Right forelimb (tissue), 1 donor: ENCODE data around the gene NDUFB10.
A peak's percentile ranks its signal among the peaks of the same experiment; 100 is the strongest.
"Not testable (repeated sequence)": the region's sequence is repeated elsewhere in the genome, so short reads cannot be mapped to it uniquely, and the experiment has no call there.

Experiments used
- DNase-seq: peaks from one replicate; pipeline ENCODE4 v3.0.0-alpha.2; 2018

The NDUFB10 gene

DNA sequence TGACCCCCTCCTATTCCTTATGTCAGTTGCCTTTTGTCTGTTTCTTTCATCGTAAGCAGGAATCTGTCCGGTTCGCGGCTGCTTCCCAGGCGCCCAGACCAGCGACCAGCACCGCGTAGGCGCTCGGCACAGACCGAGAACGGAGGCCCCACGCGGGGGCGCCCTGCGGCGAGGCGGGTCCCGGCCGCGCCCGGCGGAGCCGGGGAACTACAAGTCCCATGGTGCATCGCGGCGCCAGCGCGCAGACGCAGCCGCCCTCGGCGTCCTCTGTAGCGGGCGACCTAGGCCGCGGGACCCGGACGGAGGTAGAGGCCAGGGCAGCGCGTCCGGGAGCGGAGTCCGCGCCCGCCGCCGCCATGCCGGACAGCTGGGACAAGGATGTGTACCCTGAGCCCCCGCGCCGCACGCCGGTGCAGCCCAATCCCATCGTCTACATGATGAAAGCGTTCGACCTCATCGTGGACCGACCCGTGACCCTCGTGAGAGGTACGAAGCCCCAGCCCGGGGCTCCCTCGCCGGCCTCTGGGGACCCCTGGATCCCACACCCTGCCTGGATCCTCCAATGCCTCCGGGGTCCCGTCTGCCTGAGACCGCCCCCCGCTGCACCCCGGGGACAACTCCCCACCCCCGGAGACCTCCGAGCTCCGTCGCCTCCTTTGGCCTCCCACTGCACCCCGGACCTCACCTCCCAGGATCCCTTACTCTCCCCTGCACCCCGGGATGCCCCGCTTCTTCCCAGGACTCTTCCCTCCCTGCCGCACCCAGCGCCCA is at the start of gene NDUFB10:
NDUFB10 (plus strand) TSS at position 270 of the 771 bp plus-strand sequence; CDS start at position 357, 87 bp downstream.
- DNase-seq, result peak; percentile 93

- no peak for DNase-seq
Observed at GRCh38 chr16:1909561-1910231, 49.6 kb upstream of the NDUFB10 start.

- DNase-seq, result peak; percentile 37
Observed at GRCh38 chr16:1911467-1912214, 47.7 kb upstream of the NDUFB10 start.

DNA sequence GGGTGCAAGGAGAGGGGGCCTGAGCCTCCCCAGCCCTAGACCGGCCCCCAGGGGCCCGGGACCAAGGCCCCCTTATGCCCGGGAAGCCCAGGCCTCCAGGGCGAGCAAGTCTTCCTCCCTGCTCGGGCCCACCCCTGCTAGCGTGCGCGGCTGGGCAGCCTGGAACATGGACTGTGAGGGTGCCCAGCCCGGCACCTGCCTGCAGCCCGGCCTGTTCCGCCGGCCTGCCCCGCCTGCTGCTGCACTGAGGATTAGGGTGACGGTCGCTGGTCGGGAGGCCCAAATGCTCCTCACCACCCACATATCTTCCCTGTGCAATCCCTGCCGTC is 47.2 kb upstream of the NDUFB10 start:
- no peak for DNase-seq

DNA sequence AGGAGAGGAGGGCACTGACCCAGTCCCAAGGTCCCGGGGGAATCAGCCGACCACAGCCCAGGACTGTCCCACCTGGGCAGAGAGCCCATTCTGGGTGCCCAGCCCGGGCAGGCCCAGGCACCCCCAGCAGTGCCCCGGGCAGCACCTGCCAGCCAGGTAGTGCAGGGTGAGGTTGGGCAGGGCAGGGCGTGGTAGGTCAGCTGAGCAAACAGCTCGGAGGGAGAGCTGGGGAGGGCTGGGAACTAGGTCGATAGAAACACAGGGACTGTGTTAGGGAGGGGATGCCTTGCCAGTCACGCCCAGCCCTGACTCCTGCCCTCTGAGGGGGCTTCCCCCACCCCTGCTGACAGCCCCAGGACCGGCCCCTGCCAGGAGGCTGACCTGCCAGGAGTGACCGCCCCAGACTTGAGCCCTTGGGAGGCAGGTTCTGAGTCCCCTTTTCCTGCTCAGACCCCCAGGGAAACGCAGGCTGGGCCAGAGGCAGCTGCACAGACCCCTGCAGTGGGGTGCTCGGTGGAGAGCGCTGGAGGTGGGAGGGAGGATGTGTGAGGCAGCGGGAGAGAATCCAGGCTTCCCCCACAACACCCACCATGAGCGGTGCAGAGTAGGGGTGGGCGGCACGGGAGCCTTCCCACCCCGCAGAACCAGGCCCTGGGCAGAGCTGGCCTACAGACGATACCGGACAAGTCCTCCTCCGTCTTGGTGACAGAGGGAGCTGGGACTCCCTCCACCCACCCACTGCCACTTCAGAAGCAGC is 45.8 kb upstream of the NDUFB10 start:
- DNase-seq, result no peak

GRCh38 chr16:1914084-1914608 is 45.2 kb upstream of the NDUFB10 start:
- no peak for DNase-seq

- DNase-seq, result no peak
Observed at GRCh38 chr16:1914988-1915387, 44.4 kb upstream of the NDUFB10 start.

GRCh38 chr16:1915732-1916639 is 43.4 kb upstream of the NDUFB10 start:
- no peak for DNase-seq

DNA sequence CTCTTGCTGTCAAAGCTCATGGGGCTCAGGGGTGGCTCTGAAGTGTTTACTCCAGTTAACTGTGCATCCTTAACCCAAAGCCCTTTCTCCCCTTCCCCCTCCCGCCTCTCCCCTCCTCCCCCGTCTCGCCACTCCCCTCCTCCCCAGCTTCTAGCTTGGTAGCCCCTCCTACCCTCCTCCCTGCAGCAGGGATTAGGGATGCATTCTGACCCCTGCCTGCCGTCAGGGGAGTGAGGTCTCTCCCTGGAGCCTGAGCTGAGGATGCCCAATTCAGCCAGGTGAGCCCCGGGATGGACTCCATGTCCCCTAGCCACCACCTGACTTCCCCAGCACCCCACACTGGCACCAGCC is 42.7 kb upstream of the NDUFB10 start:
- no peak for DNase-seq

DNA sequence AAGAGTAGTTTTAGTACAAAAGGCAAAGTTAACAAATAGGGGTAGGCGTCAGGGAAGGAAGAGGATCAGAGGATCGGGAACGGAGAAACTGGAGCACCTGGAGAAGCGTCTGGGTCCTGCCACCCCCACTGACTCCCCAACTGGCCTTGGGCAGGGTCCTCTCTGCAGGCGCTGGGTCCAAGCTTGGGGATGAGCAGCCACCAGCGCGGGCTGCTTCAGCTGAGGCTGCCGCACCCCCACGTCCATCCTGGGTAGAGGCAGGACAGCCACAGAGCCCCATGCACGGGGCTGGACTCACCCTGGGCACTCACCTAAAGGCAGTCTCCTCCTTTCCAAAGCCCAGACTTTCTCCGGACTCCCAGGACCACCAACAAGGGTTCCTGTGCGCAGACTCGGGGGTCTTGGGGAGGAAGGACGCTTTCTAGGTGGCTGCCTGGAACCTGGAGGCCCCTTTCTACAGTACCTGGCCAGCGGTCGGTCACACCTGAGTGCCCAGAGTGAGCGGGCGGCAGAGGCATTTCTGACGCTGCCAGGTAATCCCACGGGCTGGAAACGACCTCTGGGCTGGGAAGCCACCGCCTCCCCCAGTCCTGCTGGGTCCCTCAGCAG is 42.2 kb upstream of the NDUFB10 start:
- no peak for DNase-seq

- no peak for DNase-seq
Observed at GRCh38 chr16:1917665-1918350, 41.5 kb upstream of the NDUFB10 start.

GRCh38 chr16:1918351-1919326 is 40.7 kb upstream of the NDUFB10 start, which contains the start of gene HS3ST6:
Gene HS3ST6 (minus strand): TSS chr16:1918415. CDS start chr16:1918323, 92 bp downstream.
- no peak for DNase-seq

- DNase-seq, result no peak
Observed at GRCh38 chr16:1919327-1919998, 39.9 kb upstream of the NDUFB10 start.

- DNase-seq, result not testable (repeated sequence)
Observed at GRCh38 chr16:1920122-1920521, 39.2 kb upstream of the NDUFB10 start.

GRCh38 chr16:1920727-1921171 is 38.6 kb upstream of the NDUFB10 start:
- DNase-seq, result no peak

DNA sequence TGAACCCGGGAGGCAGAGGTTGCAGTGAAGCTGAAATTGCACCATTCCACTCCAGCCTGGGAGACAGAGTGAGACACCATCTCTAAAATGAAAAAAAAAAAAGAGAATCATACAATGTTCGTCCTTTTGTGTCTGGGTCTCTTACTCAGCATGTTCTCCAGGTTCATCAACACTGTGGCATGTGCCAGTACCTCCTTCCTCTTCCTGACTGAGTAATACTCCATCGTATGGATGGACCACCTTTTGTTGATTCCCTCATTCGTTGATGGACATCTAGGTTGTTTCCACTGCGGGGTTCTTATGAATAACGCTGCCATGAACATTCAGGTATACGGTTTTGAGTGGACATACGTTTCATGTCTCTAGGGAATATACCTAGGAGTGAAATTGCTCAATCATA is 37.0 kb upstream of the NDUFB10 start:
- no peak for DNase-seq

- peak; percentile 75 for DNase-seq
Observed at GRCh38 chr16:1923299-1924034, 35.9 kb upstream of the NDUFB10 start.

- DNase-seq, result no peak
Observed at GRCh38 chr16:1924095-1924494, 35.2 kb upstream of the NDUFB10 start.
